Vagina (tissue), 2 donors: ENCODE results near the gene GPANK1.

Experiments used
- POLR2A ChIP-seq, 2 donors: fragments of 450-650 bp; IDR thresholded peaks; one replicate each; pipeline ENCODE4 v1.6.1; 2017; ENCODE audit warnings: antibody characterized with exemption in 2 of 2, mild to moderate bottlenecking in 2 of 2, moderate library complexity in 2 of 2
- POLR2AphosphoS5 ChIP-seq, 2 donors: sonication (generic); formaldehyde crosslinking; IDR thresholded peaks; one replicate each; pipeline ENCODE4 v1.9.0; 2017; ENCODE audit warnings: antibody characterized with exemption in 2 of 2, mild to moderate bottlenecking in 2 of 2, low read depth in 1 of 2; ENCODE audit not compliant: insufficient read depth in 1 of 2
- TF ChIP-seq, protein P1 (sequence below), 3 experiments: fragments of 450-650 bp in 2 of 3; fragments of 200-600 bp in 1 of 3; sonication (generic) in 1 of 3; IDR thresholded peaks; one replicate each; pipeline ENCODE4 v1.5.1; 2017 to 2019; ENCODE audit warnings: antibody characterized with exemption in 3 of 3, mild to moderate bottlenecking in 2 of 3, moderate library complexity in 2 of 3

DNA sequence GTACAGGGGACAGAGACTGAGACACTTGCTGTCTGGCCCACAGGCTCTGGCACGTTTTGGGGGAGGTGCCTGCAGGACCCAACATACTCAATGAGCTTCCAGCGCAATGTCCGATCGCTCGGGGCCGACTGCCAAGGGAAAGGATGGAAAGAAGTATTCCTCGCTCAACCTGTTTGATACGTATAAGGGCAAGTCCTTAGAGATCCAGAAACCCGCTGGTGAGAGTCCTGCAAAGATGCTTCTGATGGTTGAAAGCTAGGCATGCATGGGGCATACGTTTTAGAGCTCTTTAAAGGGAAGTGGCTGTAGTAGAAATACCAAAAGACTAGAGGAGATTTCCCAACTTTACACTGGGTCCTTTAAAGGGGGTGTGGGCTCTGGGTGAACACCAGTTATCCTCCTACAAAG, 42.1 kb downstream of the GPANK1 start:
- TF ChIP-seq, protein P1, sequence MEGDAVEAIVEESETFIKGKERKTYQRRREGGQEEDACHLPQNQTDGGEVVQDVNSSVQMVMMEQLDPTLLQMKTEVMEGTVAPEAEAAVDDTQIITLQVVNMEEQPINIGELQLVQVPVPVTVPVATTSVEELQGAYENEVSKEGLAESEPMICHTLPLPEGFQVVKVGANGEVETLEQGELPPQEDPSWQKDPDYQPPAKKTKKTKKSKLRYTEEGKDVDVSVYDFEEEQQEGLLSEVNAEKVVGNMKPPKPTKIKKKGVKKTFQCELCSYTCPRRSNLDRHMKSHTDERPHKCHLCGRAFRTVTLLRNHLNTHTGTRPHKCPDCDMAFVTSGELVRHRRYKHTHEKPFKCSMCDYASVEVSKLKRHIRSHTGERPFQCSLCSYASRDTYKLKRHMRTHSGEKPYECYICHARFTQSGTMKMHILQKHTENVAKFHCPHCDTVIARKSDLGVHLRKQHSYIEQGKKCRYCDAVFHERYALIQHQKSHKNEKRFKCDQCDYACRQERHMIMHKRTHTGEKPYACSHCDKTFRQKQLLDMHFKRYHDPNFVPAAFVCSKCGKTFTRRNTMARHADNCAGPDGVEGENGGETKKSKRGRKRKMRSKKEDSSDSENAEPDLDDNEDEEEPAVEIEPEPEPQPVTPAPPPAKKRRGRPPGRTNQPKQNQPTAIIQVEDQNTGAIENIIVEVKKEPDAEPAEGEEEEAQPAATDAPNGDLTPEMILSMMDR (IDR thresholded peaks at IDR 0.05): no peak
- TF ChIP-seq POLR2AphosphoS5 (IDR thresholded peaks at IDR 0.05; ENCODE audit: insufficient read depth in 1 of 2, low read depth in 1 of 2) (no peak), POLR2A (IDR thresholded peaks at IDR 0.05) (no peak)
